Activated CD4-positive, alpha-beta T cell treated with anti-CD3 and anti-CD28 coated beads, Interleukin-2, amount 50 U/mL, for 24 hours (primary cell): Measurements from ENCODE around the gene IL21R.
"Not testable (repeated sequence)": the region's sequence is repeated elsewhere in the genome, so short reads cannot be mapped to it uniquely, and the experiment has no call there.

Source experiments
- DNase-seq, 2 donors: peaks; one replicate each; pipeline ENCODE4 v3.0.0-alpha.2; 2020; ENCODE audit warnings: low read depth in 1 of 2, low spot score in 1 of 2

Gene IL21R

DNA sequence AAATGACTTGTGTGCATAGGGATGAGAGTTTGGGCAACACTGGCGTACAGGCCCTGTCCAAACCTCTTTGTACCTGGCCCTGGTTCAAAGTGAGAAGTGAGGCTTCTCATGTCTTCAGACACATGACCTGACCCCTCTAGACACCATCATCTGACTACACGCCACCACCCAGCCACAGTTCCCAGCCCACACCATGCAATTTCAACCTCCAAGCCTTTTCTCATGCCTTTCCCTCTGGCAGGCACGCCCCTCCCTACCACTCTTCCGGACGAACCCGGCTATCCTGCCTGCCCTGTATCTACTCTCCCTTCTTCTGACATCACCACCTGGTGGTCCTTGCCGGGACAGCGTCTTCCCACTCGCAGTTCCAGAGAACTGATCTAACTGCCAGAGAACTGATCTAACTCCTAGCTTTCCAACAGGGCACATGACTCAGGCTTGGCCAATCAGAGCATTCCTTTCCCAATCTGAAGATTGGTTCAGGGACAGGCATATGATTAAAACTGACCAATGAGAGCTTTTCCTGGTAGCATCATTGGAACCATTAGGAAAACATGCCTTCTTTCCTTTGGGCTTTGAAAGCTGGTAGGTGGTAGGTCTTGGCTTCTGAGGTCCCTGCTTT is 27.1 kb upstream of the IL21R start:
- DNase-seq: no peak

DNA sequence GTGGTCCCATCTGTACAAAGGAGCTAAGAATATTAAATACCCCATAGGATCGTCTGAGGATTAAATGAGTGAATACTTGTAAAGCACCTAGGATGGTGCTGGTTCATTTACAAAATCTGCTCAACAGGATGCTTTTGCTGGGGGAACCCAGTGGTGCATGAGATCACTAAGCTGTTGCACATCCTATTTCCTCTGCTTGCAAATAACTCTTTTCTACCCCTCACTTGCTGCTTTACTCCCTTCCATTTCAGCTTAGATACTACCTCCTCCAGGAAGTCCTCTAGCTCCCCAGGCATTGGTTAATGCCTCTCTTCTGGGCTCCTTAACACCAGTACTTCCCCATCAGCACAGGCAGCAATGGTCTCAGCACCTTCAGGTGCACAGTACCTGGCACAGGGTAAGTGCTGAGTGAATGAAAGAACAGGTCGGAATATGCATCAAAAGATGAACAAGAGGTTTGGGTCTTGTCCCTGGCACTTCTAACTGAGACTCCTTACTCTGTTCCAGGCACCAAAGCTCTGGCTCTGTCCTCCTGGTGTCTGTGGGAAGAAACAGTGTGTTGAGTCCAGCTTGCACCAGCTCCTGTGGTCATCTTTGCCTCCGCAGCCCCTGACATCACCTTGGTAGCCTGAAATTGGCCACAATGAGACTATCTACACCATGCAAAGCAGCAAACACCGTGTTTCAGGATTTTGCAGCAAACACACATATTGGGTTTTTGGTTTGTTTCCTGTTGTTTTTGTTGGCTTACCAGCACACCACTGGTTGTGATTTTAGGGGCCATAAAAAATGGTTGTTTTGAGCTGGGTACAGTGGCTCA is 24.1 kb upstream of the IL21R start:
- DNase-seq: no peak

DNA sequence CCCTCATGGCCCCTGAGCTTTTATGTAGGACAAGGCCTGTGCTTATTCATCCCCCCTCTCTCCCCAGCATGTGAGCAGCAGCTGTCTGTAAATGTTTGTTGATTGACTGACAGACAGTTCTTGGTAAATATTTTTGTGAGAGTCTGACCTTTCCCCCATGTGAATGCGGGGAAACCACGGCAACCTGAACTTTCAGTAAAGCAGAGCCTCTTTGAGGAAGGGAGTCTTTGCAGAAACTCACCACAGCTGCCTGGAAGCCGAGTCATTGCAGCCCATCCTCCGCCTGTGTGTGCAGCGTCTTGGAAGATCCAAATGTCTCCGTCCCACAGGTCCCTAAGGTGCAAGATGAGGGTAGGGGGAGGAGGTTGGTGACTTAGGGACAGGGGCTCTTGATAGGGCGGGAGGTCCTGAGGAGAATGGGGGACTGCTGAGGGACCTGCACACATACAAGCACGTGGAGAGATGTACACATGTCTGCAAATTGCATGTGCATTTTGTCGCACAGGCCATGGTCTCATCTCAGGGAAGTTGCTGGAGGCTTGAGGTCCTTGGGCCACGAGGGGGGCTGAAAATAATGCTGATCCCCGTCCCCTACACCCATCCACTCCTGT is 23.0 kb upstream of the IL21R start:
- no peak for DNase-seq

DNA sequence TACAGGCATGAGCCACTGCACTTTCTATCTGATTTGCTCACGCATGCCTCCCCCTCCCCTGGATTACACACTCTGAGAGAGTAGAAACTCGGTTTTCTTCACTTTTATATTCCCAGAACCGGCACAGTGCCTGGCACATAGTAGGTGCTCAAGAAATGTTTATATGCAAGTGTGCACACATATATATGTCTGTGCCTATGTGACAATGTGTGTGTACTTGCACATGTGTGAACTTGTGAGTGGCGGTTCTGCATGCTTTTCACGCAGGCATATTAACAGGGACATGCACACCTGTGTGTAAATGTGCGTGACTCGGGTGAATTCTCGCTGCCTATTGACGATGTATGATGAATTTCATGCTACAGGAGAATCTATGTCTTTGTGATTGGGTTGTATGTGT is 22.1 kb upstream of the IL21R start:
- no peak for DNase-seq

DNA sequence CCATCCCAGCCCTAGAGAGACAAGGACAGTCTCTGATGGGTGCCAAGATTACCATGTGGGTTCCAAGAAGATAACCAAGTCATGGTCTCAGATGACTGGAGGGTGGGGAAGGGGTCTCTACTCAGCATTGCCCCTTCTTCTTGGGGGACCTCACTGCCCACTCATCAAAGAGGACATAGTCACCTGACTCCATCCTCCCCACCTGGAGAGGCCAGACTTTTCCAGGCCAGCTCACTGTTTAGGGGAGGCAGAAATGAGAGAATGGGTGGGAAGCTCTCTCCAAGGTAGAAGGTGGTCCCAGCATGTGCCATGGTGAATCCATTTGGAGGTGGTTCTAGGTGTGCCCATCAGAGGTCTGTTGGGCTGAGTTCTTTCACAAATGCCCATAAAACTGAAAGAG is 20.7 kb upstream of the IL21R start:
- DNase-seq: no peak

DNA sequence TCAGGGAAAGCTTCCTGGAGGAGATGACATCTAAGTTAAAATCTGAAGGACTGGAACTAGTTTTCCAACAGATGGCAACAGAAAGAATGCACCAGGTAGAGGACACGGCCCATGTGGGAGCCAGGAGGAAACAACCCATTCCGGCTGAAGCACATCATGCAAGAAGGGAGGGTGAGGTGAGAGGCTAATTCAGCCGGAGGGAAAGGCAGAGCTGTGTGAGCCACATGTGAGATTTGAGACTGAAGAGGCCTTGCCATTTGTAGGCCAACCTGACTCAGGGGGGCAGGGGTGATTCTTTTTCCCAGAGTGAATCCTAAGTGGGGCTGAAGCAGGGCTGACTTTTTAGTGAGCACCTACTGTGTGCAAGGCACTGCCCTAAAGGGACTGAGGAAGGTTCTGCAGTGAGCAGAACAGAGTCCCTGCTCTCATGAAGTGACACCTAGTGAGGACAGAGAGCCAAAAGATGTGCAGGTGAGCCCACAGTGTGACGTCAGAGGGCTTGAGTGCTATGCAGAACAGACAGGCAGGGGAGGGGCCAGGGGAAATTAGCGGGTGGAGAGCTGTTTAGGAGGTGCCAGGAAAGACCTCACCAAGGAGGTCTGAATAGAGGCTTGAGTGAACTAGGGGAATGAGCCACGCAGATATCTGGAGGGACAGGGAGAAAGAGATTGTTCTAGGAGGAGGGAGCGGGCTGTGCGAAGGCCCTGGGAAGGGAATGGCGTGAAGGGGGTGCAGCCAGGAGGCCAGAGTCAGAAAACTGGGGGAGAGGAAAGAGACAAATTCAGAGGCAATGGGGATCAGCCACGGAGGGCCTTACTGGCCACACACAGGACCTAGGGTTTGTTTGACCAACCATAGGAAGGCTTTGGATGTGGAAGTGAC is 19.8 kb upstream of the IL21R start:
- no peak for DNase-seq

DNA sequence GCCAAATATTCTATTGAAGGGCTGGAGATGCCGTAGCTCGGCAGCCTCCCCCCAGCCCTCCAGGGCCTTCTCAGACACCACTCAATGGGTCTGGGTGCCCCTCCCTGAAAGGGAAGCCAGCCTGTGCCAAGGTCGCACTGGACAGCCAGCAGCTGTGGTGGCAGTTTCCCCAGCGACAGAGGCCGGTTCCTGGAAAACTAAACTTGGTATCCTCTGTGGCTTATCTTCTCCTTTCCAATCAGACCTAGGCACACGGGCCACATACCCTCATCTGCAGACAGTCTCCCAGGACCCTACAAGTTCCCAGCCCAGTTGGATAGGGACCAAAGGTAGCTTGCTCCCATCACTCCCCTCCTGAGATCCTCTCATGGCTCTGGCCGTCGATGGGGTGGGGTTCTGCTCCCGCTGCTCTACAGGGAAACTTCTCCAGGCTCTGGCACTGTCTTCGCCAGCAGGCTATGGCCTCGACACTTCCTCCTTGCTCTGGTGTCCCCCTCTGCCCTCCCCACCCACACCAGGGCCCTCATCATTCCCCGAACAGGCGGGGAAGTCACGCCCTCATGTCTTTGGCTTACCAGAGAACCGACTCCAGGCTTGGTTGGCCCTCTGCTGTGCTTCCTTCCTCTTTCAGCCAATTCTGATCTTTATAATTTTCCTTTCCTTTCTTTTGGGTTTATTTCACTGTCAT is 18.3 kb upstream of the IL21R start:
- no peak for DNase-seq

DNA sequence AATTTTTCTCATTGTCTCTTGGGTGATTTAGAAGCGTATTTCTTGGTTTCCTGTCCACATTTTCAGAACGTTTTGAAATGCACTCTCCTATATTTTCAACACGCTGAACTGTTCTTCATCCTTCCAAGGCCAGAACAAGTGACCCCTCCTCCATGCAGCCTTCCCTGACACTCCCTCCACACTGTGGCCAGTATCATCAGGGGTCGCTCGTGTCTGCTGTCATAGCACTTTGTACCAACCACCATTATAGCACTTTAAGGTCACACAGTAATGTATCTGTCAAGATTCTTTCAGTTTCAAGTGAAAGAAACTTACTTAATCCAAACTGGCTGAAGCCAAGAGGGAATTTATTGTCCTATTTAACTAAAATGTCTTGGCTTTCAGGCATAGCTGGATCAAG is 17.5 kb upstream of the IL21R start:
- DNase-seq: no peak

DNA sequence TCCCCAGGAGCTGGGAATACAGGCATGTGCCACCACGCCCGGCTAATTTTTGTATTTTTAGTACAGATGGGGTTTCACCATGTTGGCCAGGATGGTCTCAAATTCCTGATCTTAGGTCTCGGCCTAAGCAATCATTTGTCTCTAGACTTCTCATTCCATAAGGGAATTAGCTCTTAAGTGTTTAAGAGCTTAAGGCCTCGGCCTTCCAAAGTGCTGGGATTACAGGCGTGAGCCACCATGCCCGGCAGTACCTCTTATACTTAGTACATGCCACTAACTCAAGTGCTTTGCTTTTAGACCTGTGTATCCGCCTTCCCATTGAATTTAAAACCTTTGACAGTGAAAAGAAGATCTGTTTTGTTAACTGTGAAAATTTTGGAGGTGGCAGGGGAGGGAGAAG is 16.6 kb upstream of the IL21R start:
- DNase-seq: no peak

DNA sequence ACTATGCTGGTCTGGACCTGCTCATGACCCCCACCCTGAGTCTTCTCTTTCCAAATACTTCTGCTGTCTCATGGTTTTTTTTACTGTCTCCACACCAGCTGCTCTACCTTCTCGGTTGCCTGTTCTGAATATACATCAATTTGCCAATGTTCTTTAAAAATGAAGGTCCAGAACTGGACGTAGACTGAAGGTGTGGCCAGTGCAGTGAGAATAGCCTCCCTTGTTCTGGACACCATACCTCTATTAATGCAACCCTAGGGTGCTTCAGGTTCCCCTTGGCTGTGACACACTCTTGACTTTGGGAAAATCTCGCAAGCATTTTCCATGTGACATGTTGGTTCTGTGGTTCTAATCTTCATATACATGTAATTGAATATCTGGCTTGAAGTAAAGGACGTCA is 15.3 kb upstream of the IL21R start:
- no peak for DNase-seq

DNA sequence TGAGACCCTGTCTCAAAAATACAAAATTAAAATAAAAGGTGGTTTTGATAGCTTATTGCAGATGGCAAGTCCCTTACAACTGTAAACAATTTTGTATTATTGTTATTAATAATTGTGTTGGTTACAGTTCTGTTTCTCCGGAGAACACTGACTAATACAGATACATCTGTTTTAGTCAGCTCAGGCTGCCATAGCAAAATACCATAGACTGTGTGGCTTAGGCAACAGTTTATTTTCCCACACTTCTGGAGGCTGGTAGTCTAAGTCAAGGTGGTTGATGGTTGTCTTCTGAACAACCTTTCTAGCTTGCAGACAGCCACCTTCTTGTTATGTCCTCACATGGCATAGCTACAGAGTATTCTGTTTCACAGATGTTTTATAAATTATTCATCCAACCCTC is 14.2 kb upstream of the IL21R start:
- DNase-seq: no peak

DNA sequence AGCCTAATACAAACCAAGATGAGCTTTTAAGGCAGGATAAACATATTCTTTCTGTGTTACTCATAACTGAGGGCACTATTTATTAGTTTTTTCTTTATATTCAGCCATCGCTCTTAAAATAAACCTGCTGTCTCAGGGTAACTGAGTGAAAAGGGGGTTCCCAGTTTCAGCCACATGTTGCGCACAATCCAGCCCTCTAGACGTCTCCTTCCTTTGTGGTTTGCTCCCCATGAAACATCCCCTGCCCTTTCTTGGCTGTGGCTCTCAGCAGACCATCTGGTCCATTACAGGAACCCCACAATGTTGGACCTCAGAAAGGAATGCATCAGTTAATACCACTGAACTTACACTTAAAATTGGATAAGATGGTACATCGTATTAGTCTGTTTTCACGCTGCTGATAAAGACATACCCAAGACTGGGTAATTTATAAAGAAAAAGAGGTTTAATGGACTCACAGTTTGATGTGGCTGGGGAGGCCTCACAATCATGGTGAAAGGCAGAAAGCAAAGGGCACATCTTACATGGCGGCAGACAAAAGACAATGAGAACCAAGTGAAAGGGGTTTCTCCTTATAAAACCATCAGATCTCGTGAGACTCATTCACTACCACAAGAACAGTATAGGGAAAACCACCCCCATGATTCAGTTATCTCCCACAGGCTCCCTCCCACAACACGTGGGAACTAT is 12.6 kb upstream of the IL21R start:
- DNase-seq: no peak

DNA sequence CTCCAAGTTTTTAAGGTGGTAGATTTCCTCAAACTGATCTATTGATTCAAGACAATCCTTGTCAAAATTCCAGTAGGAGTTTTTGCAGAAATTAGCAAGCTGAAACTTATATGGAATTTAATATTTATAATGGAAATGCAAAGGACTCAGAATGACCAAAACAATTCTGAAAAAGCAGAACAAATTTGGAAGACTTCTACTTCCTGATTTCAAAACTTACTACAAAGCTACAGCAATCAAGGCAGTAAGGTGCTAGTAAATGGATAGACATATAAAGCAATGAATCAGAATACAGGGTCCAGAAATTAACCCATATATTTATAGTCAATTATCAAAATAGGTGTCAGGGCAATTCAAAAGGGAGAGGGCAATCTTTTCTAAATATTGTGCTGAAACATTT is 11.8 kb upstream of the IL21R start:
- DNase-seq: no peak

DNA sequence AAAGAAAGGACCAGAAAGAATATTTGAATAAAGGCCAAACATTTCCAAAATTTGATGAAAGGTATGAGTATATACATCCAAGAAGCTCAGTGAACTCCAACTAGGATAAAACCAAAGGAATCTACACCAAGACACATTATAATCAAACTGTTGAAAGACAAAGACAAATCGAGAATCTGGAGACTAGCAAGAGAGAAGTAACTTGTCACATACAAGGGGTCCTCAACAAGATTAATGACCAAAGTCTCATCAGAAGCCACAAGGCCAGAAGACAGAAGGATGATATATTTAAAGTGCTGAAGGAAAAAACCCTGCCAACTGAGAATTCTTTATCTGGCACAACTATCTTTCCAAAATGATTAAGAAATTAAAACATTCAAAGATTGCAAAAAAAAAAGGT is 9.3 kb upstream of the IL21R start:
- no peak for DNase-seq

DNA sequence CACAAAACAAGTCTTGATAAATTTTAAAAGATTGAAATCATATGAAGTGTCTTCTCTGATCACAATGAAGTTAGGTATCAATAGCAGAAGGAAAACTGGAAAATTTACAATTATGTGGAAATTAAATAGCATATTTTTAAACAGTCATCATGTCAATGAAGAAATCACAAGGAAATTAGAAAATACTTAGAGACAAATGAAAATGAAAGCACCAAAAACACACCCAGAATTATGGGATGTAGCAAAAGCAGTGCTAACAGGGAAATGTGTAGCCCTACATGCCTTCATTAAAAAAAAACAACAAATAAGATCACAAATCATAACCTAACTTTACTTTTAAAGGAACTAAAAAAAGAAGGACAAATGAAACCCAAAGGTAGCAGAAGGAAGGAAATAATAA is 7.5 kb upstream of the IL21R start:
- DNase-seq: no peak

DNA sequence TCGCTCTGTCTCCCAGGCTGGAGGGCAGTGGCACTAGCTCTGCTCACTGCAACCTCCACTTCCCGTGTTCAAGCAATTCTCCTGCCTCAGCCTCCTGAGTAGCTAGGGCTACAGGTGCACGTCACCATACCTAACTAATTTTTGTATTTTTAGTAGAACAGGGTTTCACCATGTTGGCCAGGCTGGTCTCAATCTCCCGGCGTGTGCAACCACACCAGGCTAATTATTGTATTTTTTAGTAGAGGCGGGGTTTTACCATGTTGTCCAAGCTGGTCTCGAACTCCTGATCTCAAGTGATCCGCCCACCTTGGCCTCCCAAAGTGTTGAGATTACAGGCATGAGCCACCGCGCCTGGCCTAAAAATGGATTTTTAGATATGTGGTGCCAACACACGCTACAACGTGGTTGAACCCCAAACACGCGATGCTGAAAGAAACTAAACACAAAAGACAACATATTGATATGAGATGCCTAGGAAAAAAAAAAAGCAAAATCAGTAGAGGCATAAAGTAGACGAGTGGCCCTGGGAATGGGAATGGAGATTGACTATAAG is 3.6 kb upstream of the IL21R start:
- DNase-seq: not testable (repeated sequence)

DNA sequence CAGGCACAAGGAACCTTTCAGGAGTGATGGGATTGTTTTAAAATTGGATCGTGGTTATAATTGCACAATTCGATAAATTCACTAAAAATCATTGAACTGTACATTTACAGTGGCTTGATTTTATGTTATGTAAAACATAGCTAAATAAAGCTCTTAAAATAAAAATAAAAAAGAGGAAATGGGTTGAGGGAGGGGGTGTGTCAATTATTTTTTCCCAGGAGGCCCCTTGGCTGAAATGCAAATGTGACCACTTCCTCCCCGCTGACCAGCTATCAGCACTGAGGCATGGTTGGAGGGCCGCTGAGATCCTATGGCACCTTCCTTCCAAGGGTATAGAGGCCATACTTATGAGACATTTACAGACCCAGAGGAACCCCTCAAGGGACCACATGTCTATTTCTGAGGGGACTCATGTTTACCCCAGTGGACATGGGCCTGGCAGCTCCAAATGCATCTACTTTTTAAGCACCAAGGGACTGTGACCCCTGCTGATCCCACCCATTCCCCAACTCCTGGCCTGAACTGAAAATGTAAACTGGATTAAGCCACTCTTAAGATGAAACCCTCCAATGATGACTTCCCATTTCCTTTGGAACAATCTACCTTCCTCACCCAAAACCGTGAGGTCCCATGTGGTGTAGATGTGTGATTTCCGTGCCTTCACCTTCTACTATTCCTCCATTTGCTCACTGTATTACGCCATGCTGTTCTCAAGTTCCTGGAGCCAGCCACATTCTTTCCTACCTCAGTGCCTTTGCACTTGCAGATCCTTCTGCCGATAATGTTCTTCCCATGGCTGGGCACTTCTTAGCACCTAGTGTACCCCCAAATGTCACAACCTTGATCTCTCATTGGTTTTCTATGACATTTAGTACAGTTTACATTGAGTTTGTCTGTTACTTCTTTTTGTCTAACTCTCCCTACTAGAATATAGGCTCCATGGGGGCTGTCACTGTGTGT is 2.8 kb upstream of the IL21R start:
- DNase-seq: no peak

DNA sequence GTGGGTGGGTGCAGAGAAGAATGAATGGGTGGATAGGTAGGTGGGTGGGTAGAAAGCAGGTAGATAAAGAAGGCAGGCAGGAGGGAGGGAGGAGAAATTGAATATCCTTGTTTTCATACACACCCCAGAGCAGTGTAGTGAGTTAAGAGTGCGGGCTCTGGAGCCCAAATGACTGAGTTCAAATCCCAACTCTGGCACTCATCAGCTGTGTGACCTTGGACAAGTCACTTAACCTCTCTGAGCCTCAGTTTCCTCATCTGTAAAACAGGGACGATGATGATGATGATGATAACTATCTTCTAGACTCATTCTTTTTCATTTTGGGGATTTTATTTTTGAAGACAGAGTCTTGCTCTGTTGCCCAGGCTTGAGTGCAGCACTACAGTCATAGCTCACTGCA is 2.0 kb upstream of the IL21R start:
- DNase-seq: no peak
